HG03025 (cell line): ENCODE data around the gene ELAVL1.
"Not testable (repeated sequence)": the region's sequence is repeated elsewhere in the genome, so short reads cannot be mapped to it uniquely, and the experiment has no call there.

ENCODE experiments used
- ATAC-seq: cut with Tn5 transposase; IDR thresholded peaks from one replicate; pipeline ENCODE4 v1.9.1; 2021; ENCODE audit warnings: mild to moderate bottlenecking, moderate library complexity; ENCODE audit not compliant: unreplicated experiment, low FRiP score

ELAVL1 gene

GRCh38 chr19:7971553-7972520 is 33.6 kb downstream of the ELAVL1 start:
- no peak for ATAC-seq

DNA sequence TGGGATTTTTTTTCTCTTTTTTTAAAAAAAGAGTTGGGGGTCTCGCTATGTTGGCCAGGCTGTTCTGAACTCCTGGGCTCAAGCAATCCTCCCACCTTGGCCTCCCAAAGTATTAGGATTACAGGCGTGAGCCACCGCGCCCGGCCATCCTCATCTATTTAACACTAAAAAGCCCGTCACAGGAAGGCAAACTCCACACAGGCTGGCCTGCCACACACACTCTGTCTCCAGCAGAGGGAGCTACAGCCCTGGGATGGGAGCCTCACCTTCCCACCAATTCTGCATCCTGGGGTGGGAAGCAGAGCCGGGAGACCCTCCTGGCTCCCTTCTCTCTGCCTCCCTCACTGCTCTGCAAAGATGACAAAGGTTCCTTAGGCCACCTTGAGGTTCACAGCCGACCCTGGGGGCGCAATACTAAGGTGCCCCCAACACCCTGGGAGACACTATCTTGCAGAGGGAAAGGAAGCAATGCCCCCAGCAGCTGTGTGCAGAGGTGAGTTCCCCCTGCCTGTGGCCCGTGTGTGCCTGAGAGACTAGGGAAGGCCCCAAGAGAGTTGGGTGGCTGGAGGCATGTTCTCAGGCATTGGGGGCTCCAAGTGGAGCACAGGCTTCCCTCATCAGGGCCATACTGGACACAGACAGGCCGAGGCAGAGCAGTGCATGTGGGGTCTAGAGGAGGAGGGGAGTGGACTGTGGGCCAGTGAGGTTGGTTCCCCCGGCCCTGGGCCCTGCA is 34.6 kb downstream of the ELAVL1 start:
- no peak for ATAC-seq

DNA sequence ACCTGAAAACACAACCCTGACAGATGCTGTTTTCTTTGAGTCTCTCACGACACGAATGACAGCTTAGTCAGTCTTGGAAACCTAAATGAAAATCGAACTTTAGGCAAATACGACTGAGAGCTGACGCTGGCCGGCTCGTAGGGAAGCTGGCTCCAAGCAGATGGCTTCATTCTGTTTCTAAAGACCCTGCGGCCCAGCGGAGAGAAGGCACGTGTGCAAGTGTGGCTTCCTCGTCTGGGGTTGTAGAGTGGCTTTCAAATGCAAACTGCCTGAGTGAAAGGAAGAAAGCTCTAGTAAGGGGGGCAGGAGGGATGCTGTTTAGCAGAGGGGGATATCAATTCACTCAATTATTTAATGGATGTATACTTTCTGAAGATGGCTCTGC is 35.9 kb downstream of the ELAVL1 start:
- ATAC-seq = no peak

GRCh38 chr19:7968796-7969554 is 36.5 kb downstream of the ELAVL1 start:
- ATAC-seq = no peak

GRCh38 chr19:7968008-7968795 is 37.2 kb downstream of the ELAVL1 start:
- ATAC-seq = no peak

- no peak for ATAC-seq
Measured at GRCh38 chr19:7965921-7966665, 39.3 kb downstream of the ELAVL1 start.

- ATAC-seq = no peak
Measured at GRCh38 chr19:7965259-7965841, 40.1 kb downstream of the ELAVL1 start.

DNA sequence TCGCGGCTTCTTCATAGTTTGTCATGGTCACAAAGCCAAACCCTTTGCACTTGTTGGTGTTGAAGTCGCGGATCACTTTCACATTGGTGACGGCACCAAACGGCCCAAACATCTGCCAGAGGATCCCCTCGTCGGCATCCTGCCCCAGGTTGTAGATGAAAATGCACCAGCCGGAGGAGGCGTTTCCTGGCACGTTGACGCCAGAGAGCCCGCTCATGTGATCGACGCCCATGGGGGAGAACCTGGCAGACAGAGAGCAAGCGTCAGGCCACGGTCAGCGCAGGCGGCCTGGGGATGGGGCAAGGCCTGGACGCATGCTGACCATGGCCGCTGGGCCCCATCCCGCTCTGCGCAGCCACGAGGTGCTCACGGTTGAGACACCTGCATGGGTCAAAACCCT is 41.9 kb downstream of the ELAVL1 start:
- ATAC-seq = no peak

GRCh38 chr19:7962644-7963268 is 42.7 kb downstream of the ELAVL1 start:
- no peak for ATAC-seq

DNA sequence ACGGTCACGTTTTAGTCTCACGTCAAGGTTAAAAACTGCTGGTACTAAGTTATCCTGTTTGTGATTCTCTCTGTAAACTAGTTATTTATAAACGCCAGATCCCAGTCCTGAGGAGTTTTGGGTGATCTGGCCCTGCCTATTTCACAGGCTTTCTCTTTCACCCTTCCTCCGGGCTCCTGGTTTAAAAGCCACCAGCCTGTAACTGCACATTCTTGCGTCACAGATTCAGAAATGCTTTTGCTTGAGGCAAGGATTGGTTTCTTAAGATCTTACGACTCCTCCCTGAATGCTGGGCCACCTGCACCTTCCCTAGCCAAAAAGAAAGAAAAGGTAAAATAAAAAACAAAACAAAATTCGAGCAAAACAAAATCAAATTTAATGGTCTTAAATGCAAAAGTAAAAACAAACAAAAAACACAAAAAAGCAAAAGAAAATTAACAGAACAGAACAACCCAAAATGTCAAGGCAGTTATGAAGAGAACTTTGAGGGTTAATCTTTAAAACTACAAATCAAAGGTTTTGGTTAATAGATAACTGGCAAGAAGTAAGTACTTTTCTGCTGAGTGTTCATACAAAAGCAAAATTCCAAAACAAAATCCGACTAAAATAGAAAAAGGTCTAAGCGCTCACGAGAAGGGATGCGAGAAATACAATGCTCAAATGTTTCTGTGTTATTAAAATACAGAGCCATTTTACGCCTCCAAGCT is 43.4 kb downstream of the ELAVL1 start:
- ATAC-seq = no peak

GRCh38 chr19:7961082-7961481 is 44.4 kb downstream of the ELAVL1 start:
- ATAC-seq = not testable (repeated sequence)

DNA sequence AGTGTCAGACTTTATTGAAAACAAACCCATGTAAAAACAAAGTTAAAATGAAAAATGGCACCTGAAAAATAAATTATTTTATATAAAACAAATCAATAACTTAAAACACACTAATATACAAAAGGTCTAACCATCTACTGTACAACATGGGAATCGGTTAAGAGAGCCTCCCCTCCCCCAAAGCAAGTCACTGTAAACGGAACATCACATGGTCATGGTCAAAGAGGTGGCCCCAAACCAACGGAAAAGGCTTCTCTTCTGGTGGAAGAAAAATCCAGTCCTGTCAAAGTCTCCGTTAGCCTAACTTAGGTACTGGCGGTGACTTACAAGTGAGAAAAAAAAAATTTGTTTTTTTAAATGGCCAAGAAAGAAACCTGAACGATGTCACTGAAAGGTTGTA is 46.2 kb downstream of the ELAVL1 start:
- ATAC-seq = no peak

- ATAC-seq = no peak
Measured at GRCh38 chr19:7955696-7956095, 49.7 kb downstream of the ELAVL1 start.

DNA sequence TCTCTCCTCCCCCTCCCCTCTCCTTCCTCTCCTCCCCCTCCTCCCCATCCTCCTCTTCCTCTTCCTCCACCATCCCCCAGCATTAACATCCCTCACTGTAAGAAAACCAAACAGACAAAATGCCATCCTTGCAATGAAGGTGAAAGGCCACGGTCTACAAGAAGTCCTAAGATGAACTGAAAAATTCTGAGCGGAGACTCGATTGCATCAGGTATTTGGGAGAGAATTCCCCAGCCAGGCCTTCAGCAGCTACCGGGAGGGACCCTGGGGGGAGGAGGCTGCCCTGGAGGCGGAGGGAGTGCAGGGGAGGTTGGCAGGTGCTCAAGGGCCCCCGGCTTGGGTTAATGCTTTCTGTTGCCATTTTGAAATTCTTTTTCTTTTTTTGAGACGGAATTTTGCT is 51.9 kb downstream of the ELAVL1 start:
- no peak for ATAC-seq

- ATAC-seq = no peak
Measured at GRCh38 chr19:7953060-7953459, 52.4 kb downstream of the ELAVL1 start.

DNA sequence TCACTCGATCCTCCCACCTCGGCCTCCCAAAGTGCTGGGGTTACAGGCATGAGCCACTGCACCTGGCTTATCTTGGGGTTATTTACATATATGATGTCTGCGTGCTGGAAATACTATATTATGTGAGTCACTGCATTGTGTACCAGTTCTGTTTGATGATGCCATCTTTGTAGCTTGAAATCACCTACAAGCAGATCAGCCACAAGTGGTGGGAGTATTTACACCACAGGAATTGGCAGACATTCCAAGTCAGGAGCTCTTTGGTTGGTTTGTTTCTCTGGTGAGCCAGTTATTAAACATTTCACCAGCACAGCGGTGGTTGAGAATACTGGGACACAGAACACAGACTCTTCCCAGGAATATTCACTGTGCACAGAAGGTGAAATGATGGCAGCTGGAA is 57.5 kb downstream of the ELAVL1 start:
- no peak for ATAC-seq

- peak; percentile 23 for ATAC-seq
Measured at GRCh38 chr19:7944177-7944761, 61.2 kb downstream of the ELAVL1 start.
